Progenitor cell of endocrine pancreas (in vitro differentiated cells): ENCODE data around the gene TFEB. TPM values are rescaled to one million over a fixed set of nuclear protein-coding genes. Genes with fewer than 3 reads are reported as not detected.

Experiments
- DNase-seq: peaks from one replicate; pipeline ENCODE4 v3.0.0; 2021; ENCODE audit warnings: low spot score; ENCODE audit not compliant: unreplicated experiment
- H3K27ac Mint-ChIP-seq: 2 replicates; pipeline ENCODE4 v1.8.0; 2021; ENCODE audit warnings: mild to moderate bottlenecking, moderate library complexity, mixed read lengths
- H3K27me3 Mint-ChIP-seq: 2 replicates; pipeline ENCODE4 v1.8.0; 2021; ENCODE audit warnings: mixed read lengths
- H3K36me3 Mint-ChIP-seq: 2 replicates; pipeline ENCODE4 v1.8.0; 2022; ENCODE audit warnings: mixed read lengths; ENCODE audit not compliant: insufficient read depth
- H3K4me1 Mint-ChIP-seq: 2 replicates; pipeline ENCODE4 v1.8.0; 2021; ENCODE audit warnings: low read depth, mixed read lengths
- H3K4me3 Mint-ChIP-seq: 2 replicates; pipeline ENCODE4 v1.8.0; 2021; ENCODE audit warnings: low read depth, mild to moderate bottlenecking, moderate library complexity, mixed read lengths
- H3K9me3 Mint-ChIP-seq: 2 replicates; pipeline ENCODE4 v1.8.0; 2021; ENCODE audit warnings: low read depth, mixed read lengths
- total RNA-seq: library from RNA; stranded (reverse); gene quantifications from 2 replicates; pipeline ENCODE4 v1.2.1, GENCODE V29; 2021
- TF ChIP-seq, protein P1 (sequence below): fragments of 200-600 bp; sonication (generic); IDR thresholded peaks from one replicate; pipeline ENCODE4 v1.5.0; 2021; ENCODE audit warnings: antibody characterized with exemption, mild to moderate bottlenecking; ENCODE audit not compliant: unreplicated experiment

Gene TFEB
- total RNA-seq, 1 donor from 2014 or later, result 0.48 TPM

DNA sequence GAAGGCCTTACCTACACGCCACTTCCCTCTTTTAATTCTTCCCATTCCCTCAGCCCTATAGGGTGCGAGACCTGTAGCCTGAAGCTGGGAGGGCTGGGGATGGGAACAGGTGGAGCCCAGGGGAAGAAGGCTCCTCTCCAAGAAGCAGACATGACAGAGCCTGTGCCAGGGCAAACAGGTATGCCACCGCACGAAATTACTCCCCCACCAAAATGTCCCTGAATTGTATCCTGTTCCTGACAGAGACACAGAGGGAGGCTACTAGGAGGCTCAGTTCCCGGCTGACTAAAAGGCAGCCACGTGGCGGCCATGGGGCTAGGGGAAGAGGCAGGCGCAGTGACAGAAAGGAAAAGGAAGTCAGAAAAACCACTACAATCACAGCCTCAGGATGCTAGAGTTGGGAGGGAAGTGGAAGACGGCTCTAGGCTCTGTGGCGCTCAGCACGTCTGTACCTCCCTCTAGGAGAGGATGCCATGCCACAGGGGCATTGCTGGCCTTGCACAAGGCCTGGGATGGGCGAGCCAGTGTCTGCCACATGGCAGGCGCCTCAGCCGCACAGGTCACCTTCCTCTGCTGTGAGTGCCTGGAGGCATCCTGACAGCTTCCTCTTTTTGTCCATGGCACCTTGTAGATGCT lies 27.7 kb downstream of the TFEB start:
- H3K27me3 Mint-ChIP-seq, result peaks cover 41% of the 10 kb centered on the region
- no peak for DNase-seq
- TF ChIP-seq, protein P1, sequence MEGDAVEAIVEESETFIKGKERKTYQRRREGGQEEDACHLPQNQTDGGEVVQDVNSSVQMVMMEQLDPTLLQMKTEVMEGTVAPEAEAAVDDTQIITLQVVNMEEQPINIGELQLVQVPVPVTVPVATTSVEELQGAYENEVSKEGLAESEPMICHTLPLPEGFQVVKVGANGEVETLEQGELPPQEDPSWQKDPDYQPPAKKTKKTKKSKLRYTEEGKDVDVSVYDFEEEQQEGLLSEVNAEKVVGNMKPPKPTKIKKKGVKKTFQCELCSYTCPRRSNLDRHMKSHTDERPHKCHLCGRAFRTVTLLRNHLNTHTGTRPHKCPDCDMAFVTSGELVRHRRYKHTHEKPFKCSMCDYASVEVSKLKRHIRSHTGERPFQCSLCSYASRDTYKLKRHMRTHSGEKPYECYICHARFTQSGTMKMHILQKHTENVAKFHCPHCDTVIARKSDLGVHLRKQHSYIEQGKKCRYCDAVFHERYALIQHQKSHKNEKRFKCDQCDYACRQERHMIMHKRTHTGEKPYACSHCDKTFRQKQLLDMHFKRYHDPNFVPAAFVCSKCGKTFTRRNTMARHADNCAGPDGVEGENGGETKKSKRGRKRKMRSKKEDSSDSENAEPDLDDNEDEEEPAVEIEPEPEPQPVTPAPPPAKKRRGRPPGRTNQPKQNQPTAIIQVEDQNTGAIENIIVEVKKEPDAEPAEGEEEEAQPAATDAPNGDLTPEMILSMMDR, result no peak
- no peaks in the 10 kb centered on the region for H3K4me1 Mint-ChIP-seq
- H3K9me3 Mint-ChIP-seq, result no peaks in the 10 kb centered on the region
- no peak overlapping the region for H3K27ac Mint-ChIP-seq
- no peak overlapping the region for H3K4me3 Mint-ChIP-seq
- no peaks in the 10 kb centered on the region for H3K36me3 Mint-ChIP-seq

DNA sequence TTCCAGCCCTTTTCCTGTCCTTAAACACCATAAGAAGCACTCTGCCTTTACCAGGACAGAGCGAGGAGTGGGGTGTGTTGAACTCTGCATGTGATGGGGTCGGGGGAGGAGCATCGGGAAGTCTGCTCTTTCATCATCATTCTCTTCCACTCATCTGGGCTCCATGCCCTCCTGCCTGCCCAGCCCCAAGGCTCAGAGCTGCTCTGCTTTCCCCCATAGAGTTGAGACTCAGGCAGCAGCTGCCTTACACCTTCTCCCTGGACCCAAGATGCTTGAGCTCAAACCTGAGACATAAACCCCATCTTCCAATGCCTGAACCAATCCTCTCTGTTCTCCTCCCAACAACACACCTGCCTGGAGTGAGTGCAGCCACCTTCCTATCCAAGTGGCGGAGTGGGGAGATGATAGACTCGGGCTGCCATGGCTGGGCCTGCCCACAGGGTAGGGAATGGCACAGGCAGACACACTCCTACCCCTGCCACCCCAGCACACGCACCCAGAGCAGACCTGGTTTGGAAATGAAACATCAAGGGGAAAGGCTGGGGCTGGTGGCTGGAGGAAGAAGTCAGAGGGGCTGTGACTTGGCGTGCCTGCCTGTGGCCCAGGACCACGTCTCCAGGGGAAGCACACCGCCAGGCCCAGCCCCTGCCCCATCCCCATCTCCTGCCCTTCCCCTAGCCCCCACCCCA lies 28.4 kb downstream of the TFEB start:
- Mint-ChIP-seq H3K9me3 (no peaks in the 10 kb centered on the region), H3K4me3 (no peak overlapping the region), H3K36me3 (no peaks in the 10 kb centered on the region), H3K4me1 (no peaks in the 10 kb centered on the region), H3K27ac (no peak overlapping the region), H3K27me3 (peaks cover 41% of the 10 kb centered on the region)
- no peak for DNase-seq
- TF ChIP-seq, protein P1, result no peak

DNA sequence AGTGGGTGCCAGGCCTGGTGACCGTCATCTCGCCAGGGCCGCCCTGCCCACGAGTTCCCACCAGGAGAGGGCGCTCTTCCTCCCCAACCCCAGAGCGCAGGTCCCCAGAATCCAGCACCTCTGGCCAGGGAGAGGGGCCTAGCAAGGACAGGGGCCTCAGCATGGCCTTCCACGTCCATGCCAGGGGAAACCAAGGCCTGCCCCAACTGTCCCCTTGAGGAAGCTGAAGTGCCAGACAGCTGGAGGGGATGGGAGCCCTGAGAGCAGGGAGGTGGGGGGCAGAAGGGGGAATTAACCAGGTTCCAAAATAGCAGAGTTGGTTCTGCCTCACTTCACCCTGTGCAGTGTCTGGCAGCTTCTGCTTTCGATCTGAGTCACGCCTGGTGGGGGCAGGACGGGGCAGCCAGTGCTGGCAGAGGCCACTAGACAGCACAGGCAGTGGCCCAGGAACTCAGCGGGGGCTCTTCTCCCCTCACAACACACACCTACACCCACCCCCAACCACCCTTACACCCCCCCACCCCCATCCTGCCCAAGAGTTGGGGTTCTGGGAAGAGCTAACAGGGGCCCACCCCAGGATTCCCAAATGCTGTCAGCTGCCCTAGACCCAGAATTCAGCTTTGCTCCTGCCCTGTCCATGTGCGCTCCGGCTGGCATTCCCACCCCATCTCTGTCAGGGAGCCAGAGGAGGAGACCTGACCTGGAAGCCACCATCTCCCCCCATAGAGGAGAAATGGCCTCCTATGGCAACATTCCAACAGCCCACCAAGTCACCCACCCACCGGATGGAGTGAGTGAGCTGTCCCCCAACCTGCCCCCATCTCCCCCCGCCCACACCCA lies 29.2 kb downstream of the TFEB start:
- Mint-ChIP-seq H3K4me1 (no peaks in the 10 kb centered on the region), H3K27me3 (peaks cover 44% of the 10 kb centered on the region), H3K27ac (no peak overlapping the region), H3K4me3 (no peak overlapping the region), H3K9me3 (no peaks in the 10 kb centered on the region), H3K36me3 (no peaks in the 10 kb centered on the region)
- DNase-seq, result no peak
- TF ChIP-seq, protein P1, result peak; percentile 63

GRCh38 chr6:41705311-41705995 lies 30.0 kb downstream of the TFEB start:
- H3K9me3 Mint-ChIP-seq, result no peaks in the 10 kb centered on the region
- peaks cover 43% of the 10 kb centered on the region for H3K27me3 Mint-ChIP-seq
- no peaks in the 10 kb centered on the region for H3K36me3 Mint-ChIP-seq
- TF ChIP-seq, protein P1, result no peak
- H3K4me1 Mint-ChIP-seq, result no peaks in the 10 kb centered on the region
- no peak overlapping the region for H3K4me3 Mint-ChIP-seq
- no peak overlapping the region for H3K27ac Mint-ChIP-seq
- no peak for DNase-seq
